SK-N-SH (cell line): ENCODE results near the gene HERC4. TPM values are rescaled to one million over a fixed set of nuclear protein-coding genes. Genes with fewer than 3 reads are reported as not detected.
"Not testable (repeated sequence)": the region's sequence is repeated elsewhere in the genome, so short reads cannot be mapped to it uniquely, and the experiment has no call there.

Source experiments
- CTCF ChIA-PET: fragments of 300-600, 350-600 bp; formaldehyde crosslinking; extraction: SDS; loops from one replicate; lab custom pipeline; 2021; lab: Yijun Ruan, JAX
- POLR2A ChIA-PET: fragments of 350-600 bp; sonication (Branson Sonifier 250); formaldehyde crosslinking; extraction: SDS; loops from one replicate; lab custom pipeline; 2020; ENCODE audit warnings: antibody characterized with exemption, inconsistent platforms; lab: Yijun Ruan, JAX
- DNase-seq: peaks from one replicate; pipeline ENCODE4 v3.0.0; 2012
- H2AFZ ChIP-seq: fragments of 200-600 bp; sonication (generic); 2 replicates; pipeline ENCODE4 v1.8.1; 2016; ENCODE audit warnings: antibody characterized with exemption, mild to moderate bottlenecking, low read depth
- H3F3A ChIP-seq: fragments of 200-600 bp; sonication (generic); replicated peaks from 2 replicates; pipeline ENCODE3; 2016; ENCODE audit warnings: antibody characterized with exemption, mild to moderate bottlenecking; ENCODE audit not compliant: insufficient read depth
- H3K27ac ChIP-seq, 2 experiments: fragments of 200-500 bp in 1 of 2; fragments of 200-600 bp in 1 of 2; sonication (Bioruptor generic) in 1 of 2; sonication (generic), shearing (Covaris generic) in 1 of 2; 2 replicates each; pipeline versions ENCODE4 v1.5.1 to v1.6.1; 2014 to 2016; ENCODE audit warnings: low read depth in 2 of 2, inconsistent platforms in 1 of 2, low read length in 1 of 2, mild to moderate bottlenecking in 1 of 2, mixed read lengths in 1 of 2
- H3K27me3 ChIP-seq: fragments of 200-600 bp; sonication (generic), shearing (Covaris generic); 2 replicates; pipeline ENCODE4 v1.6.1; 2016; ENCODE audit warnings: mixed run types; ENCODE audit not compliant: insufficient read depth
- H3K36me3 ChIP-seq, 2 experiments: fragments of 200-500 bp in 1 of 2; fragments of 200-600 bp in 1 of 2; sonication (Bioruptor generic) in 1 of 2; sonication (generic) in 1 of 2; replicated peaks in 1 of 2; 2 replicates each; pipeline versions ENCODE3 to v1.5.1; 2014 to 2016; ENCODE audit warnings: low read length in 1 of 2, mild to moderate bottlenecking in 1 of 2; ENCODE audit not compliant: insufficient read depth in 2 of 2, control insufficient read depth in 1 of 2
- H3K4me1 ChIP-seq, 2 experiments: fragments of 200-500 bp in 1 of 2; fragments of 200-600 bp in 1 of 2; sonication (Bioruptor generic) in 1 of 2; sonication (generic), shearing (Covaris generic) in 1 of 2; 2 replicates each; pipeline versions ENCODE4 v1.5.1 to v1.6.1; 2014 to 2016; ENCODE audit warnings: low read depth in 1 of 2, low read length in 1 of 2, mixed run types in 1 of 2; ENCODE audit not compliant: insufficient read depth in 2 of 2, control insufficient read depth in 1 of 2
- H3K4me2 ChIP-seq: fragments of 200-600 bp; sonication (generic), shearing (Covaris generic); 2 replicates; pipeline ENCODE4 v1.6.1; 2017; ENCODE audit warnings: mixed run types
- H3K4me3 ChIP-seq, 2 experiments: fragments of 200-500 bp in 1 of 2; fragments of 200-600 bp in 1 of 2; sonication (Bioruptor generic) in 1 of 2; sonication (generic), shearing (Covaris generic) in 1 of 2; 2 replicates each; pipeline versions ENCODE4 v1.5.1 to v1.8.1; 2014 to 2016; ENCODE audit warnings: low read depth in 2 of 2, inconsistent platforms in 1 of 2, low read length in 1 of 2, mild to moderate bottlenecking in 1 of 2, mixed read lengths in 1 of 2, moderate library complexity in 1 of 2
- H3K79me2 ChIP-seq: fragments of 200-600 bp; sonication (generic); 2 replicates; pipeline ENCODE4 v1.8.1; 2017; ENCODE audit warnings: mild to moderate bottlenecking; ENCODE audit not compliant: insufficient read depth
- H3K9ac ChIP-seq: fragments of 200-600 bp; sonication (generic); 2 replicates; pipeline ENCODE4 v1.6.1; 2017; ENCODE audit warnings: mixed run types
- H3K9me2 ChIP-seq: fragments of 200-600 bp; sonication (generic); 2 replicates; pipeline ENCODE4 v1.6.1; 2017; ENCODE audit warnings: mixed run types
- H3K9me3 ChIP-seq: fragments of 200-600 bp; sonication (generic); 2 replicates; pipeline ENCODE4 v1.6.1; 2017; ENCODE audit warnings: mixed run types, mild to moderate bottlenecking, moderate library complexity
- H4K20me1 ChIP-seq: fragments of 200-600 bp; sonication (generic); 2 replicates; pipeline ENCODE4 v1.6.1; 2017; ENCODE audit warnings: mild to moderate bottlenecking, mixed run types; ENCODE audit not compliant: insufficient read depth
- CHD2 ChIP-seq: fragments of 150-350 bp; IDR thresholded peaks from 2 replicates; pipeline ENCODE4 v1.6.1; 2018; ENCODE audit warnings: low read length; ENCODE audit not compliant: partially characterized antibody
- CTCF ChIP-seq: fragments of 200-600 bp; sonication (generic); IDR thresholded peaks from 2 replicates; pipeline ENCODE4 v1.6.1; 2017; ENCODE audit warnings: antibody characterized with exemption, mild to moderate bottlenecking, moderate library complexity
- EZH2phosphoT487 ChIP-seq: fragments of 200-600 bp; sonication (generic); IDR thresholded peaks from 2 replicates; pipeline ENCODE4 v1.6.1; 2017; ENCODE audit warnings: low read depth, mixed run types, mild to moderate bottlenecking, antibody characterized with exemption, moderate library complexity, borderline replicate concordance
- FOSL2 ChIP-seq: IDR thresholded peaks from 2 replicates; pipeline ENCODE4 v1.4.0; 2012; ENCODE audit warnings: low read depth, mild to moderate bottlenecking, moderate library complexity, borderline replicate concordance
- GABPA ChIP-seq: IDR thresholded peaks from 2 replicates; pipeline ENCODE4 v1.4.0; 2012; ENCODE audit warnings: low read depth, mild to moderate bottlenecking
- MAX ChIP-seq: IDR thresholded peaks from 2 replicates; pipeline ENCODE4 v1.4.0; 2012; ENCODE audit warnings: low read depth
- MEF2A ChIP-seq: IDR thresholded peaks from 2 replicates; pipeline ENCODE4 v1.4.0; 2012; ENCODE audit warnings: low read depth, borderline replicate concordance
- MXI1 ChIP-seq: IDR thresholded peaks from 2 replicates; pipeline ENCODE4 v1.6.1; 2012; ENCODE audit warnings: mild to moderate bottlenecking, low read depth, low read length, improper control_type of control experiment
- NRF1 ChIP-seq: IDR thresholded peaks from 2 replicates; pipeline ENCODE4 v1.6.1; 2012; ENCODE audit warnings: low read depth, mild to moderate bottlenecking, low read length
- PBX3 ChIP-seq: IDR thresholded peaks from 2 replicates; pipeline ENCODE4; 2012
- RAD21 ChIP-seq: IDR thresholded peaks from 2 replicates; pipeline ENCODE4 v1.6.1; 2012; ENCODE audit warnings: mild to moderate bottlenecking, low read length
- SIN3A ChIP-seq: IDR thresholded peaks from 2 replicates; pipeline ENCODE4 v1.6.1; 2012; ENCODE audit warnings: low read depth, mild to moderate bottlenecking, low read length, moderate library complexity, borderline replicate concordance
- SMC3 ChIP-seq: IDR thresholded peaks from 2 replicates; pipeline ENCODE4 v1.6.1; 2012; ENCODE audit warnings: low read depth, low read length, improper control_type of control experiment
- TEAD4 ChIP-seq: IDR thresholded peaks from 2 replicates; pipeline ENCODE4 v1.4.0; 2012; ENCODE audit warnings: mild to moderate bottlenecking, borderline replicate concordance; ENCODE audit not compliant: insufficient read depth
- USF1 ChIP-seq: IDR thresholded peaks from 2 replicates; pipeline ENCODE4 v1.4.0; 2012; ENCODE audit warnings: low read depth, borderline replicate concordance
- YY1 ChIP-seq: IDR thresholded peaks from 2 replicates; pipeline ENCODE4 v1.4.0; 2012; ENCODE audit warnings: low read depth, mild to moderate bottlenecking
- WGBS: methylation state at CpG from one replicate; pipeline ENCODE4 v1.1.6; 2017; ENCODE audit warnings: low lambda C conversion rate; 5-methylcytosine and 5-hydroxymethylcytosine counted together
- polyA plus RNA-seq, 3 experiments: library from polyadenylated mRNA; depleted of rRNA; stranded (reverse); fragments of >200 nt; gene quantifications; 2 replicates each; pipeline ENCODE4 v1.2.3, GENCODE V29; 2012

The HERC4 gene
- polyA plus RNA-seq, 1 of the 3 experiments (the other 2 are of a cell fraction): 16.2 TPM

- H3F3A ChIP-seq, DNase-seq, H3K4me1 ChIP-seq, H3K9ac ChIP-seq, H3K27ac ChIP-seq, H3K9me2 ChIP-seq, H3K4me3 ChIP-seq, H3K9me3 ChIP-seq, H3K27me3 ChIP-seq, POLR2A ChIA-PET, H2AFZ ChIP-seq, H4K20me1 ChIP-seq, H3K4me2 ChIP-seq: not testable (repeated sequence)
- CTCF ChIA-PET: interaction anchor here (0.9 kb wide), 1 partner anchor 10 kb away, joined by 3 read pairs; no protein-coding TSS in a partner anchor
- Histone ChIP-seq H3K79me2 (peaks cover 11% of the 10 kb centered on the region; the same call in 1 of the 2 replicates), H3K36me3 (peaks cover 54 to 58% of the 10 kb centered on the region in 2 experiments)
- 86% methylated on average over 3 of the region's 4 CpGs for WGBS
These were observed 58.6 kb downstream of the HERC4 start for GRCh38 chr10:68016519-68016918.

- TF ChIP-seq MXI1 (no peak), SIN3A (no peak), TEAD4 (no peak), CTCF (no peak)
- ChIA-PET POLR2A (no interaction called here), CTCF (interaction anchor here (1.8 kb wide), 1 partner anchor 155 kb away, joined by 4 read pairs; no protein-coding TSS in a partner anchor)
- Histone ChIP-seq H3F3A (peaks cover 2% of the 10 kb centered on the region), H3K4me1 (no peaks in the 10 kb centered on the region), H3K4me3 (no peak overlapping the region), H3K4me2 (no peak overlapping the region), H3K36me3 (peaks cover 30 to 59% of the 10 kb centered on the region in 2 experiments), H2AFZ (no peak overlapping the region), H3K27ac (no peak overlapping the region), H3K27me3 (no peaks in the 10 kb centered on the region), H3K9ac (no peak overlapping the region), H3K9me2 (no peaks in the 10 kb centered on the region), H3K9me3 (no peaks in the 10 kb centered on the region), H4K20me1 (no peaks in the 10 kb centered on the region), H3K79me2 (no peaks in the 10 kb centered on the region)
- WGBS: 96% methylated on average over 9 of the region's 11 CpGs
- no peak for DNase-seq
These were observed 64.6 kb downstream of the HERC4 start for GRCh38 chr10:68010426-68010940.

GRCh38 chr10:68007356-68007755 lies 67.7 kb downstream of the HERC4 start:
- no peak overlapping the region for H3K4me2 ChIP-seq
- CTCF ChIA-PET: no interaction called here
- H3K9me2 ChIP-seq: no peaks in the 10 kb centered on the region
- H3K79me2 ChIP-seq: no peaks in the 10 kb centered on the region
- peaks cover 13 to 63% of the 10 kb centered on the region in 2 experiments for H3K36me3 ChIP-seq
- POLR2A ChIA-PET: no interaction called here
- H2AFZ ChIP-seq: no peak overlapping the region
- no peak overlapping the region for H3K9ac ChIP-seq
- H3K4me1 ChIP-seq: no peaks in the 10 kb centered on the region
- no peaks in the 10 kb centered on the region for H3K9me3 ChIP-seq
- DNase-seq: no peak
- H3K27me3 ChIP-seq: no peaks in the 10 kb centered on the region
- H3F3A ChIP-seq: peaks cover 8% of the 10 kb centered on the region
- WGBS: 95% methylated on average over 3 of the region's 3 CpGs
- no peak overlapping the region for H3K27ac ChIP-seq
- no peaks in the 10 kb centered on the region for H4K20me1 ChIP-seq
- H3K4me3 ChIP-seq: no peak overlapping the region
- no peak for TF ChIP-seq MEF2A
- TF ChIP-seq NRF1: no peak
- TF ChIP-seq TEAD4: no peak
- no peak for TF ChIP-seq MAX
- no peak for TF ChIP-seq PBX3
- TF ChIP-seq GABPA: no peak
- TF ChIP-seq EZH2phosphoT487: no peak
- no peak for TF ChIP-seq YY1
- TF ChIP-seq FOSL2: no peak
- no peak for TF ChIP-seq CTCF
- TF ChIP-seq RAD21: no peak
- TF ChIP-seq USF1: no peak
- no peak for TF ChIP-seq CHD2
- TF ChIP-seq SMC3: no peak
